ENCODE results near the gene CPED1. TPM values are rescaled to one million over a fixed set of nuclear protein-coding genes. Genes with fewer than 3 reads are reported as not detected.

Gene CPED1
- total RNA-seq, 1 experiment from 2014 or later, result 0.39 TPM

- no TSS peak for BruUV-seq (replicated peaks)
- TF ChIP-seq SIN3A (IDR thresholded peaks at IDR 0.05; ENCODE audit: borderline replicate concordance, insufficient read depth, low read depth, low read length) (no peak), TCF7L2 (IDR thresholded peaks at IDR 0.05; ENCODE audit: low read depth, low read length) (no peak), REST (IDR thresholded peaks at IDR 0.05; ENCODE audit: insufficient read depth in 1 of 2, low read depth in 2 of 2, low read length in 1 of 2) (no peak), POLR2AphosphoS5 (IDR thresholded peaks at IDR 0.05; ENCODE audit: low read depth, low read length) (no peak), CTCF (IDR thresholded peaks at IDR 0.05) (no peak)
- Histone ChIP-seq H3K9me3 (ENCODE audit: control insufficient read depth, insufficient read depth, low read depth, low read length) (no peaks in the 10 kb centered on the region), H3K27me3 (ENCODE audit: control insufficient read depth, insufficient read depth, low read length) (no peaks in the 10 kb centered on the region), H3K4me3 (ENCODE audit: low read depth in 2 of 2, low read length in 2 of 2) (no peak overlapping the region), H3K4me1 (ENCODE audit: control insufficient read depth, insufficient read depth, low read length) (no peaks in the 10 kb centered on the region), H3K36me3 (ENCODE audit: control insufficient read depth, insufficient read depth, low read length) (no peaks in the 10 kb centered on the region), H3K27ac (ENCODE audit: low read length) (no peak overlapping the region)
- no peak for ATAC-seq
- no peak for DNase-seq (ENCODE audit: low read depth, low spot score)
- intact Hi-C loops (cut with micrococcal nuclease; ENCODE audit: unreplicated experiment) (no loop called here), in situ Hi-C loops (cut with HindIII; ENCODE audit: low pct_unique_long_range_greater_than_20kb, low sequenced_read_pairs) (no loop called here)
- ChIA-PET CTCF (no interaction called here), POLR2A (no interaction called here)
These were observed 56.6 kb downstream of the CPED1 start for GRCh38 chr7:121045090-121045489.

- BruUV-seq (replicated peaks), result no TSS peak
- in situ Hi-C loops (cut with HindIII; ENCODE audit: low pct_unique_long_range_greater_than_20kb, low sequenced_read_pairs) (no loop called here), intact Hi-C loops (cut with micrococcal nuclease; ENCODE audit: unreplicated experiment) (no loop called here)
- H3K9me3 ChIP-seq (ENCODE audit: control insufficient read depth, insufficient read depth, low read depth, low read length), result no peaks in the 10 kb centered on the region
- H3K4me1 ChIP-seq (ENCODE audit: control insufficient read depth, insufficient read depth, low read length), result no peaks in the 10 kb centered on the region
- DNase-seq (ENCODE audit: low read depth, low spot score), result no peak
- no peak for ATAC-seq
- no peak for TF ChIP-seq POLR2AphosphoS5 (IDR thresholded peaks at IDR 0.05; ENCODE audit: low read depth, low read length)
- TF ChIP-seq CTCF (IDR thresholded peaks at IDR 0.05), result no peak
- no peak for TF ChIP-seq TCF7L2 (IDR thresholded peaks at IDR 0.05; ENCODE audit: low read depth, low read length)
- TF ChIP-seq SIN3A (IDR thresholded peaks at IDR 0.05; ENCODE audit: borderline replicate concordance, insufficient read depth, low read depth, low read length), result no peak
- TF ChIP-seq REST (IDR thresholded peaks at IDR 0.05; ENCODE audit: insufficient read depth in 1 of 2, low read depth in 2 of 2, low read length in 1 of 2), result no peak
- H3K27me3 ChIP-seq (ENCODE audit: control insufficient read depth, insufficient read depth, low read length), result no peaks in the 10 kb centered on the region
- H3K27ac ChIP-seq (ENCODE audit: low read length), result no peak overlapping the region
- no peaks in the 10 kb centered on the region for H3K36me3 ChIP-seq (ENCODE audit: control insufficient read depth, insufficient read depth, low read length)
- no peak overlapping the region for H3K4me3 ChIP-seq (ENCODE audit: low read depth in 2 of 2, low read length in 2 of 2)
- ChIA-PET POLR2A (no interaction called here), CTCF (no interaction called here)
These were observed 57.5 kb downstream of the CPED1 start for GRCh38 chr7:121046009-121046408.
